ENCODE results near the gene TSC22D2.

DNA sequence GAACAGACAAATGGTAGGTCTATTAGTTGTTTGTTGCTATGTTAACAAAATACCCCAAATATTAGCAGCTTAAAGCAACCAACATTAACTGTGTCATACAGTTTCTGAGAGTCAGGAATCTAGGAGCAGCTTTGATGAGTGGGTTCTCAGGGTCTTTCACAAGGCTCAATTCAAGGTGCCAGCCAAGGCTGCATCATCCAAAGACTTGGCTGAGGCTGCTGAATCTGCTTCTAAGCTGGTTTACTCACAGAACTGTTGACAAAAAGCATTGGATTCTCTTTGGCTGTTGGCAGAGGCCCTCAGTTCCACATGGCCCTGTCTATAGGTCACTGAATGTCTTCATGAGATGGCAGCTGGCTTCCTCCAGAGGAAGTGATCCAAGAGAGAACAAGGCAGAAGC is 40.3 kb upstream of the TSC22D2 start:
- TF ChIP-seq CTCF (IDR thresholded peaks at IDR 0.05) = no peak
- no peak for TF ChIP-seq POLR2A (IDR thresholded peaks at IDR 0.05)

Measured in thyroid gland (tissue), 4 donors.